B cell (primary cell): Measurements from ENCODE around the gene MEG3.

ENCODE experiments used
- CTCF ChIP-seq: fragments of 200-600 bp; IDR thresholded peaks from one replicate; pipeline ENCODE4 v1.8.0; 2022; ENCODE audit warnings: antibody characterized with exemption, mild to moderate bottlenecking
- EZH2 ChIP-seq: IDR thresholded peaks from 2 replicates; pipeline ENCODE4 v1.6.1; 2012; ENCODE audit warnings: borderline replicate concordance, low read depth, mild to moderate bottlenecking, moderate library complexity, low read length; ENCODE audit not compliant: insufficient read depth, poor library complexity, severe bottlenecking

DNA sequence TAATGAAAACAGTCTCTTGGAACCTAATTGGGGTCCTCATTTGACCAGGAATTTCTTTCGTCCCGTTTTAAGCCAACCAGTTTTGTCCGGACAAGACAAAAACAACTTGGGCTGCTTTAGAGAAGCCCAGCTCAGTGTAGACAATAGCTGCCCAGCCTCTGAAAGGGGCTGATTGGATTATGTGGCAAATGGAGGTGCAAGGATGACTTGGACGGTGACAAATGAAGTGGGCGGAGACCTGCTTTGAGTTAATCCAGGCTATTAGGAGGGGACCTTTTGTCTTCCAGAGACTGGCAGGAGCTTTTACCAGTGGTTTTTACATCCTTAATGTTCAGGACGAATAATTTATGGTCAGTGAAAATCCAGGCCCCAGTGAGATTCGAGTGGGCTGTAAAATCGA, 4.8 kb downstream of the MEG3 start:
- no peak for TF ChIP-seq EZH2
- no peak for TF ChIP-seq CTCF
